HG03558 (cell line): ENCODE data around the gene GABRG3.

Source experiments
- ATAC-seq: cut with Tn5 transposase; IDR thresholded peaks from one replicate; pipeline ENCODE4 v1.9.1; 2021; ENCODE audit warnings: moderate number of reproducible peaks; ENCODE audit not compliant: unreplicated experiment; ENCODE audit errors: extremely low read depth

Gene GABRG3

GRCh38 chr15:27234593-27234992, 263.6 kb downstream of the GABRG3 start:
- ATAC-seq = no peak

- ATAC-seq = no peak
Measured at GRCh38 chr15:27235161-27235560, 264.2 kb downstream of the GABRG3 start.

GRCh38 chr15:27235681-27236080, 264.7 kb downstream of the GABRG3 start:
- ATAC-seq = no peak

- ATAC-seq = no peak
Measured at GRCh38 chr15:27237319-27237939, 266.4 kb downstream of the GABRG3 start.

- no peak for ATAC-seq
Measured at GRCh38 chr15:27238209-27238608, 267.2 kb downstream of the GABRG3 start.

- ATAC-seq = no peak
Measured at GRCh38 chr15:27238707-27239423, 267.9 kb downstream of the GABRG3 start.

GRCh38 chr15:27241943-27242342, 271.0 kb downstream of the GABRG3 start:
- ATAC-seq = no peak

- no peak for ATAC-seq
Measured at GRCh38 chr15:27244047-27244446, 273.1 kb downstream of the GABRG3 start.

GRCh38 chr15:27248251-27248650, 277.3 kb downstream of the GABRG3 start:
- no peak for ATAC-seq

GRCh38 chr15:27249046-27249759, 278.2 kb downstream of the GABRG3 start:
- ATAC-seq = no peak

GRCh38 chr15:27249760-27250109, 278.8 kb downstream of the GABRG3 start:
- ATAC-seq = no peak

GRCh38 chr15:27250223-27250622, 279.2 kb downstream of the GABRG3 start:
- no peak for ATAC-seq

- ATAC-seq = no peak
Measured at GRCh38 chr15:27254055-27254454, 283.1 kb downstream of the GABRG3 start.

GRCh38 chr15:27254801-27255200, 283.8 kb downstream of the GABRG3 start:
- no peak for ATAC-seq

GRCh38 chr15:27256446-27256845, 285.5 kb downstream of the GABRG3 start:
- ATAC-seq = no peak

- no peak for ATAC-seq
Measured at GRCh38 chr15:27258287-27258686, 287.3 kb downstream of the GABRG3 start.

- ATAC-seq = no peak
Measured at GRCh38 chr15:27260523-27260922, 289.5 kb downstream of the GABRG3 start.

GRCh38 chr15:27268923-27269322, 297.9 kb downstream of the GABRG3 start:
- no peak for ATAC-seq

GRCh38 chr15:27271258-27271657, 300.3 kb downstream of the GABRG3 start:
- ATAC-seq = no peak

- ATAC-seq = no peak
Measured at GRCh38 chr15:27272427-27272826, 301.4 kb downstream of the GABRG3 start.

- ATAC-seq = no peak
Measured at GRCh38 chr15:27273506-27273905, 302.5 kb downstream of the GABRG3 start.
